GM21528 (cell line): ENCODE measurements around the gene SLC19A1.

Experiments used
- ATAC-seq: cut with Tn5 transposase; IDR thresholded peaks from one replicate; pipeline ENCODE4 v1.9.1; 2021; ENCODE audit warnings: mild to moderate bottlenecking, moderate library complexity; ENCODE audit not compliant: unreplicated experiment, low FRiP score

The SLC19A1 gene

GRCh38 chr21:45472445-45473365 is 69.5 kb downstream of the SLC19A1 start:
- no peak for ATAC-seq

DNA sequence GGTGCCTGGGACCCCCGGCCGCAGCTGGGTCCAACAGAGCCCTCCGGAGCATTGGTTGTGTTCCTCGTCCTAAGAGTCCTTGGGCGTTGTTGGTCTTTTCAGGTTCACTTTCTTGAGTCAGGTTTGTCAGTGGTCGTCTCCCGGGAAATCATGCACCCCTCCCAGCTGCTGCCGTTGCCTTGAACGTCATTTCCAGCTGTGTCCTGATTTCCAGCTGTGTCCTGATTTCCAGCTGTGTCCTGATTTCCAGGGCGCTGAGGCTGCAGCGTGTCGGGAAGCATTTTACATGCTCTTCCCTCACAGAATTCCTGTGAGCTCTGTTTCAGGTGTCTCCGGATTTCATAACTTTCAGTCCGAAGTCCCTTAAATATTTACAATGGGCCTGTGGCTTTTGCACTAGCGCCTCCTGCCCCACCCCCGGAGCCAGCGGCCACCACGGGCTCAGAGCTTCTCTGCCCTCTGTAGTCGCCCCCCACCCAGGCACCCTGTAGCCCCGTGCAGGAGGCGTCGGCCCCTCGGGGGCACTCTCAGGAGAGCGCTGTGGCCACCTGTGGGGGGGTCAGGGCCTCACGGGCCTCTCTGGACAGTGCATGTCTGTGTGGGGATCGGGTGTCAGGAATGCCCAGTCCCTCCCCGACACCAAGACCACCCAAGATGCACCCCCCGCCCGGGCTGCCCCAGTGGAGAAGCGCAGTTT is 70.6 kb downstream of the SLC19A1 start:
- ATAC-seq, result no peak

DNA sequence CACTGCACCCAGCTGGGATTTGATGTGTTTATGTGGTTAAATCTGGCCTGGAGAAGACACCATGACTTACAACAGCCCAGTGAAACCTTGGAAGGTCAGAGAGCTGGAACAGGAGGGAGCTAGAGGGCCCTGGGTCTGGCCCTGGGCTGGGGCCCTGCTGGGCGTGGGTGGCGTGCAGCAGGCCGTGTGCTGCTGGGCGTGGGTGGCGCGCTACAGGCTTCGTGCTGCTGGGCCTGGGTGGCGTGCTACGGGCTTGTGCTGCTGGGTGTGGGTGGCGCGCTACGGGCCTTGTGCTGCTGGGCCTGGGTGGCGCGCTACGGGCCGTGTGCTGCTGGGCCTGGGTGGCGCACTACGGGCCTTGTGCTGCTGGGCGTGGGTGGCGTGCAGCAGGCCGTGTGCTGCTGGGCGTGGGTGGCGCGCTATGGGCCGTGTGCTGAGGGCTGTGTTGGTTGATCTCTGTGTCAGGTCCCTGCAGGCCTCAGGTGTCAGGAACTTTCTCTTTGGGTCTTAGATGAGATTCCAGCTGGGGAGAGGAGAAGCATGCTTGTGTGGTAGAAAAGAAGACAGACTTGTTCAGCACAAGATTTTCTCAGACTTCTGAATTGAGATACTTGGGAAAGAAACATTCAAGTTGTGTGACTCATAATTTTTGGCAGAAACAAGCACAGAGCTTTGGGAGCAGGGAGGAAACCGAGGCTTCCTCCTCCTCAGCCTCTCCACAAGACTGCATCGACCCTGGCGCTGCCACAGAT is 71.3 kb downstream of the SLC19A1 start:
- ATAC-seq, result no peak

- no peak for ATAC-seq
Observed at GRCh38 chr21:45470087-45470515, 72.1 kb downstream of the SLC19A1 start.

DNA sequence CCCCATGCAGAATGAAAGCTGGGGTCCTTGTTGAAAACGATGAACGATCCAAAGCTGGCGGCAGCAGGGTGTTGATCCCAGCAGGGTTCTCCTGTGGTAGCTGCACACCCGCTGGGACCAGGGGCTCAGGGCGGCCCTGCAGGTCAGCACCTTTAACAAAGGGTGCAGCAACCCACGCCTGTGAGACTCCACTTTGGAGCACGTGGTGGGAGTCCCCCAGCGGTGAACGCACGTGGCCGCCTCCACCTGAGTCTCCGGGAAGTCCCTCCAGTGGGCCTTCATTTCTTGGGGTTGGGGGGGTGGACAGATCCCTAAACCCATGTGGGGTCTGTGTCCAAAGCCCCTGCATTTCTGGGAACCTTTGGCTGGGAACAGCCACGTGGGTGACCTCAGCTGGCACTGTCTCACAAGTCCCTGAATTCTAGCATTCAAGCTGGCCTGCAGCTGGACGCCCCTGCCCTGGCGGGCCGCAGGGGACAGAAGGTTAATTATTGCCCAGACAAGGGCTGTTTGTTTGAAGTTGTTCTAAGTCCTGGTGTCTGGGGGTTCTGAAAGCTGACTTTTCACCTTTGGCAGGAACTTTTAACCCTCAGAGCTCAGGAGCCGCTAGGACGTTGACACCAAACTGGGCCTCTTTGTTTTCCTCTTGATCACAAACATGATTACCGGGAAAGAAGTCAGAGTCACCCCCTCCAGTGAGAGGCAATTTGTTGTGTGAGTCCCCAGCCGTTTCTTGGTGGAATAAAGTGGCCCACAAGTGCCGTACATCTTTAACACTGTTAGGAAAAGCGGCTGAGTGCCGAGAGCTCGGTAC is 72.8 kb downstream of the SLC19A1 start:
- no peak for ATAC-seq

- no peak for ATAC-seq
Observed at GRCh38 chr21:45468971-45469272, 73.3 kb downstream of the SLC19A1 start.

- no peak for ATAC-seq
Observed at GRCh38 chr21:45468051-45468970, 73.9 kb downstream of the SLC19A1 start.

DNA sequence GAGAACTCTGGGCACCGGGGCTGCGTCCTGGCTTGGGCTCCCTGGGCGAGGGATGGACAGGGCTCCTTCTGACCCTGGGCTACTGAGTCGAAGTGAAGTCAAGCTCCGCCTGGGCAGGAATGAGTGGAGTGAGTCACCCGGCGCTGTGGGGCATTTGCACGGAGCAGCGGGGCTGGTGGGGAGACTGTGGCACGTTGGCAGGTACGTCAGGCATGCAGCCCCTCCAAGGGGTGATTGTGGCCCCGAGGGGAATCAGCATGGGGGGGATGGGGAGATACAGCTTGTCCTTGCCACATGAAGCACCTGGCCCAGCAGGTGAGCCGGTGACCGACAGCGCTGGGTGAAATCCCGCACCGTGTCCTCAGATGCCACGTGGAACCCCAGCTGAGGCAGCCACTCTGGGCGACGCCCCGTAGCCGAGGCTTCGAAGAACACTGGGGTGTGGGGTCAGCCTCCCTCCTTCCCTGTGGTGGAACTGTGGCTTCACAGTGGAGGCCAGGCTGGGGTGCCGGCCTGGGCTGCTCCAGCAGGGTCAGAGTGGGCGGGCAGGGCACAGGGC is 74.9 kb downstream of the SLC19A1 start:
- no peak for ATAC-seq

GRCh38 chr21:45466330-45467220 is 75.7 kb downstream of the SLC19A1 start:
- ATAC-seq, result no peak

DNA sequence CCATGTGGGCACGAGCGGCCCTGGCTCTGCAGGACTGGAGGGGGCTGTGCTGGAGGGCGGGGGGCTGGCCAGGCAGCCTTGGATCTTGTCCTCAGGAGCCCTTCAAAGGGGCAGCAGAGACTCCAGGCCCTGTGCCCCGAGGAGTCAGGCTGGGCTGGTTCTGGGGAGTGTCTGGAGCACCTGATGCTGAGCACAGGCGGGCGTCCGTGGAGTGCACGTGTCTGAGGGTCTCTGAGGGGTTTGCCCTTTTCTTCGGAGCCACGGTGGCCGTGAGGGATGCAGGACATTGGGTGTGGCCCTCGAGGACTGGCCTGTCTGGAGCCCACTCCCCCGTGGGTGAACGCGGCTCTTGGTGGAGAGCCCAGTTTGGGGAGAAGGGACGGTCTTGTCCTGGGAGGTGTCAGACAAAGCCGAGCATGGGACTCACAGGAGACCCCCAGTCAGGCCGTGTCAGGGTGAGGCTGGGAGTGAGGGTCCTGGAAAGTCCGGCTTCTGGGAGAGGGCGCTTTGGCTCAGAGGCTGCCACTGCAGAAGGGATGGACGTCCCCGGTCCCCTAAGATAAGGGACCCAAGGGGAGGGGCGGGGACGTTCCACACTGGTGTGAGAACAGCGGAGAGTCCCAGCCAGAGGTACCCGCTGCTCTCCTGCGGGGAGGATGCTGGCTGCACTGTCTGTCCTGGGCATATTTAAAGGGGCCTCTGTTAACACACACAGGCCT is 76.5 kb downstream of the SLC19A1 start:
- no peak for ATAC-seq

DNA sequence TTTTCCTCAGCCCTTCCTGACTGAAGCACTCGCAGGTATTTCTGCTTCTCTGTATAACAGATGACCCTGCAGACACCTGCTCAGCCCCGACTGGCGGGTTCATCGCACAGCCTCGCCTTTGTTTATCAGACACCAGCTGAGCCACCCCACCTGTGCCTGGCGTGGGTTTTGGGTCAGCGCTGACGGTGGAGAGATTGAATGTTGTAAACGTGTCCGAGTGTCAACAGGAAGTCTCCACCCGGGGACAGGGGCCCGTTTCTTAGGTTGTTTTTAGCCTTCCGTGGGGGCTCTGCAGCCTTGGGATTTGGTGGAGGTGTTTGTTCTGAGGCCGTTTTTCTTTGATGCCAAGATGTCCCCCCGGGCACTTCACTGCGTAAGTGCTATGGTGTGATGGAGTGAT is 77.1 kb downstream of the SLC19A1 start:
- ATAC-seq, result no peak

- no peak for ATAC-seq
Observed at GRCh38 chr21:45464309-45464708, 77.9 kb downstream of the SLC19A1 start.

GRCh38 chr21:45463871-45464270 is 78.4 kb downstream of the SLC19A1 start:
- no peak for ATAC-seq

DNA sequence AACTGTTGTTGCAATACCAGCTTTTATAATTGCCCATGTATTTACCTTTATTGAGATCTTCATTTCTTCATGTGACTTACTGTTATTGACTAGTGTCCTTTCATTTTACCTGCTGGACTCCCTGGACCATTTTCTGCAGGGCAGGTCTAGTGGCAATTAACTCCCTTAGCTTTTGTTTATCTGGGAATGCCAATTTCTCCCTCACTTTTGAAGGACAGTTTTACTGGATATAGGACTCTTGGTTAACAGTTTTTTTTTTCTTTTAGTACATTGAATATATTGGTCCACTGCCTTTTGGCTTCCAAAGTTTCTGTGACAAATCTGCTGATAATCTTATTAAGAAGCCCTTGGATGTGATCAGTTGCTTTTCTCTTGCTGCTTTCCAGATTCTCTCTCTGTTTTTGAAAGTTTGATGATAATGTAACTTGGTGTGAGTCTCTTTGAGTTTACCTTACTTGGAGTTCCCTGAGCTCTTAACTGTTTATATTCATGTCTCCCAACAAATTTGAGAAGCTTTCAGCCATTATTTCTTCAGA is 80.4 kb downstream of the SLC19A1 start:
- ATAC-seq, result no peak

GRCh38 chr21:45461369-45461750 is 80.9 kb downstream of the SLC19A1 start:
- no peak for ATAC-seq

GRCh38 chr21:45460611-45461368 is 81.5 kb downstream of the SLC19A1 start:
- ATAC-seq, result no peak
